Skeletal muscle tissue (tissue), 4 donors: ENCODE measurements around the gene TRIAP1. TPM values are rescaled to one million over a fixed set of nuclear protein-coding genes. Genes with fewer than 3 reads are reported as not detected.

Experiments
- H3K27ac ChIP-seq: one replicate; pipeline ENCODE4 v1.7.0; 2013; ENCODE audit warnings: mild to moderate bottlenecking, low read depth, low read length, inconsistent platforms
- H3K27me3 ChIP-seq, 3 donors: one replicate each; pipeline ENCODE4 v1.7.0; 2013; ENCODE audit warnings: low read length in 3 of 3; ENCODE audit not compliant: control insufficient read depth in 3 of 3, insufficient read depth in 3 of 3
- H3K36me3 ChIP-seq, 3 donors: one replicate each; pipeline ENCODE4 v1.7.0; 2013; ENCODE audit warnings: low read length in 3 of 3; ENCODE audit not compliant: control insufficient read depth in 3 of 3, insufficient read depth in 3 of 3
- H3K4me1 ChIP-seq, 3 donors: one replicate each; pipeline ENCODE4 v1.7.0; 2013; ENCODE audit warnings: low read length in 3 of 3, mild to moderate bottlenecking in 3 of 3; ENCODE audit not compliant: control insufficient read depth in 3 of 3, insufficient read depth in 3 of 3
- H3K4me3 ChIP-seq, 3 donors: one replicate each; pipeline ENCODE4 v1.7.0; 2013; ENCODE audit warnings: low read length in 3 of 3
- H3K9ac ChIP-seq, 3 donors: one replicate each; pipeline ENCODE4 v1.7.0; 2013; ENCODE audit warnings: low read length in 3 of 3, mild to moderate bottlenecking in 3 of 3, moderate library complexity in 2 of 3, low read depth in 1 of 3
- H3K9me3 ChIP-seq, 3 donors: one replicate each; pipeline ENCODE4 v1.7.0; 2013; ENCODE audit warnings: low read length in 3 of 3; ENCODE audit not compliant: control insufficient read depth in 3 of 3
- total RNA-seq: library from RNA; depleted of rRNA; stranded (reverse); fragments of >200 nt; gene quantifications from one replicate; pipeline ENCODE4 v1.2.3, GENCODE V29; 2014
- donor health status: Osteomylitis.

The TRIAP1 gene
- total RNA-seq, 1 donor from 2014 or later: 18.8 TPM

- Histone ChIP-seq H3K4me3 (no peak overlapping the region), H3K9me3 (no peaks in the 10 kb centered on the region), H3K36me3 (peaks cover 0 to 9% (median 0%) of the 10 kb centered on the region in 3 donors), H3K9ac (no peak overlapping the region), H3K27ac (no peak overlapping the region), H3K4me1 (no peaks in the 10 kb centered on the region), H3K27me3 (no peaks in the 10 kb centered on the region)
Observed at GRCh38 chr12:120483621-120484020, 37.4 kb upstream of the TRIAP1 start.

- no peaks in the 10 kb centered on the region for H3K27me3 ChIP-seq
Observed at GRCh38 chr12:120481022-120481767, 35.0 kb upstream of the TRIAP1 start.

GRCh38 chr12:120480211-120480610 lies 34.0 kb upstream of the TRIAP1 start:
- H3K4me3 ChIP-seq: no peak overlapping the region
- H3K27ac ChIP-seq: no peak overlapping the region
- H3K4me1 ChIP-seq: no peaks in the 10 kb centered on the region
- H3K36me3 ChIP-seq: peaks cover 0 to 4% (median 0%) of the 10 kb centered on the region in 3 donors
- H3K9ac ChIP-seq: no peak overlapping the region
- no peaks in the 10 kb centered on the region for H3K27me3 ChIP-seq
- no peaks in the 10 kb centered on the region for H3K9me3 ChIP-seq

More at GRCh38 chr12:120481022-120481767, 35.0 kb upstream of the TRIAP1 start:
- Histone ChIP-seq H3K9me3 (no peaks in the 10 kb centered on the region), H3K9ac (no peak overlapping the region), H3K4me3 (no peak overlapping the region), H3K27ac (no peak overlapping the region), H3K4me1 (no peaks in the 10 kb centered on the region), H3K36me3 (peaks cover 0 to 4% (median 0%) of the 10 kb centered on the region in 3 donors)

- H3K36me3 ChIP-seq: peaks cover 0 to 4% (median 0%) of the 10 kb centered on the region in 3 donors
- no peak overlapping the region for H3K4me3 ChIP-seq
- H3K9me3 ChIP-seq: no peaks in the 10 kb centered on the region
- H3K9ac ChIP-seq: no peak overlapping the region
- no peaks in the 10 kb centered on the region for H3K4me1 ChIP-seq
- H3K27ac ChIP-seq: no peak overlapping the region
- no peaks in the 10 kb centered on the region for H3K27me3 ChIP-seq
Observed at GRCh38 chr12:120479458-120479857, 33.3 kb upstream of the TRIAP1 start.

GRCh38 chr12:120475643-120476042 lies 29.5 kb upstream of the TRIAP1 start:
- H3K4me3 ChIP-seq: no peak overlapping the region
- no peaks in the 10 kb centered on the region for H3K9me3 ChIP-seq
- no peak overlapping the region for H3K27ac ChIP-seq
- no peaks in the 10 kb centered on the region for H3K4me1 ChIP-seq
- no peak overlapping the region for H3K9ac ChIP-seq
- no peaks in the 10 kb centered on the region for H3K27me3 ChIP-seq
- H3K36me3 ChIP-seq: no peaks in the 10 kb centered on the region

GRCh38 chr12:120474616-120474960 lies 28.4 kb upstream of the TRIAP1 start:
- H3K27ac ChIP-seq: no peak overlapping the region
- H3K27me3 ChIP-seq: no peaks in the 10 kb centered on the region
- no peaks in the 10 kb centered on the region for H3K9me3 ChIP-seq
- H3K36me3 ChIP-seq: no peaks in the 10 kb centered on the region
- no peak overlapping the region for H3K4me3 ChIP-seq
- H3K9ac ChIP-seq: no peak overlapping the region
- peaks cover 5 to 6% (median 6%) of the 10 kb centered on the region in 3 donors for H3K4me1 ChIP-seq

GRCh38 chr12:120473807-120474615 lies 27.8 kb upstream of the TRIAP1 start:
- Histone ChIP-seq H3K27me3 (no peaks in the 10 kb centered on the region), H3K27ac (no peak overlapping the region), H3K9me3 (no peaks in the 10 kb centered on the region), H3K36me3 (no peaks in the 10 kb centered on the region), H3K4me1 (peaks cover 5 to 6% (median 6%) of the 10 kb centered on the region in 3 donors), H3K9ac (no peak overlapping the region), H3K4me3 (no peak overlapping the region)

GRCh38 chr12:120472521-120472920 lies 26.3 kb upstream of the TRIAP1 start:
- H3K4me3 ChIP-seq: no peak overlapping the region
- peaks cover 13 to 18% (median 15%) of the 10 kb centered on the region in 3 donors for H3K4me1 ChIP-seq
- no peaks in the 10 kb centered on the region for H3K36me3 ChIP-seq
- no peaks in the 10 kb centered on the region for H3K27me3 ChIP-seq
- H3K9me3 ChIP-seq: no peaks in the 10 kb centered on the region
- no peak overlapping the region for H3K27ac ChIP-seq
- H3K9ac ChIP-seq: no peak overlapping the region

- Histone ChIP-seq H3K36me3 (peaks cover 0 to 14% (median 11%) of the 10 kb centered on the region in 3 donors), H3K9ac (peak overlapping the region; percentile 90 to 93 (median 91)), H3K9me3 (no peaks in the 10 kb centered on the region), H3K27ac (peak overlapping the region; percentile 80), H3K27me3 (no peaks in the 10 kb centered on the region), H3K4me1 (peaks cover 17 to 23% (median 19%) of the 10 kb centered on the region in 3 donors), H3K4me3 (peak overlapping the region; percentile 91 to 96 (median 95))
Observed at GRCh38 chr12:120470150-120470784, 24.1 kb upstream of the TRIAP1 start.
